SU-DHL-6 (cell line): ENCODE data around the gene OSBPL7.

ENCODE experiments used
- H2AFZ ChIP-seq: fragments of 200-600 bp; sonication (generic); 2 replicates; pipeline ENCODE4 v1.6.1; 2014; ENCODE audit warnings: low read depth, mild to moderate bottlenecking, moderate library complexity, mixed read lengths, antibody characterized with exemption, low read length; ENCODE audit not compliant: severe bottlenecking
- H3F3A ChIP-seq: fragments of 200-600 bp; shearing (Covaris generic); 2 replicates; pipeline ENCODE4 v1.6.0; 2016; ENCODE audit warnings: antibody characterized with exemption, mild to moderate bottlenecking; ENCODE audit not compliant: insufficient read depth
- H3K27ac ChIP-seq: fragments of 200-600 bp; sonication (generic); 2 replicates; pipeline ENCODE4 v1.5.1; 2016; ENCODE audit warnings: low read depth, mild to moderate bottlenecking, low read length, moderate library complexity, mixed read lengths
- H3K27me3 ChIP-seq: fragments of 200-600 bp; sonication (generic), shearing (Covaris generic); 2 replicates; pipeline ENCODE4 v1.6.0; 2014; ENCODE audit warnings: mild to moderate bottlenecking, low read length
- H3K36me3 ChIP-seq: fragments of 200-600 bp; sonication (generic); 2 replicates; pipeline ENCODE4 v1.6.1; 2014; ENCODE audit warnings: mild to moderate bottlenecking, low read length, mixed read lengths
- H3K4me2 ChIP-seq: fragments of 300-600, 200-600 bp; shearing (Covaris generic), sonication (generic); 2 replicates; pipeline ENCODE4 v1.6.0; 2014; ENCODE audit warnings: low read length, low read depth, mild to moderate bottlenecking; ENCODE audit not compliant: poor library complexity, severe bottlenecking
- H3K4me3 ChIP-seq: fragments of 200-600 bp; sonication (generic); 2 replicates; pipeline ENCODE4 v1.5.1; 2014; ENCODE audit warnings: antibody characterized with exemption, low read length, mild to moderate bottlenecking, mixed read lengths; ENCODE audit not compliant: insufficient read depth, poor library complexity, severe bottlenecking
- H3K79me2 ChIP-seq: fragments of 200-600 bp; sonication (generic); 2 replicates; pipeline ENCODE4 v1.6.1; 2014; ENCODE audit warnings: mild to moderate bottlenecking, low read length, moderate library complexity; ENCODE audit not compliant: insufficient read depth
- H3K9ac ChIP-seq: fragments of 200-600 bp; sonication (generic); 2 replicates; pipeline ENCODE4 v1.7.0; 2014; ENCODE audit warnings: mild to moderate bottlenecking, low read length
- H3K9me2 ChIP-seq: fragments of 200-600 bp; sonication (generic); replicated peaks from 2 replicates; pipeline ENCODE4 v1.6.1; 2014; ENCODE audit warnings: low read length; ENCODE audit not compliant: insufficient read depth
- H3K9me3 ChIP-seq: fragments of 200-600 bp; sonication (generic); 2 replicates; pipeline ENCODE4 v1.6.1; 2014; ENCODE audit warnings: low read length, mixed read lengths; ENCODE audit not compliant: insufficient read depth
- H4K20me1 ChIP-seq: fragments of 200-600 bp; sonication (generic); 2 replicates; pipeline ENCODE4 v1.6.1; 2014; ENCODE audit warnings: low read depth, mild to moderate bottlenecking, antibody characterized with exemption, low read length, moderate library complexity, mixed read lengths
- EZH2phosphoT487 ChIP-seq: fragments of 200-600 bp; sonication (generic), shearing (Covaris generic); conservative IDR thresholded peaks from 2 replicates; pipeline ENCODE4 v1.6.1; 2018; ENCODE audit warnings: mild to moderate bottlenecking, antibody characterized with exemption, low read length, moderate library complexity, mixed read lengths
- TF ChIP-seq, protein P1 (sequence below): fragments of 200-600 bp; sonication (generic); IDR thresholded peaks from one replicate; pipeline ENCODE4 v1.5.1; 2017; ENCODE audit warnings: antibody characterized with exemption, mild to moderate bottlenecking, low read length, moderate library complexity; ENCODE audit not compliant: insufficient read depth, poor library complexity, severe bottlenecking

OSBPL7 gene

DNA sequence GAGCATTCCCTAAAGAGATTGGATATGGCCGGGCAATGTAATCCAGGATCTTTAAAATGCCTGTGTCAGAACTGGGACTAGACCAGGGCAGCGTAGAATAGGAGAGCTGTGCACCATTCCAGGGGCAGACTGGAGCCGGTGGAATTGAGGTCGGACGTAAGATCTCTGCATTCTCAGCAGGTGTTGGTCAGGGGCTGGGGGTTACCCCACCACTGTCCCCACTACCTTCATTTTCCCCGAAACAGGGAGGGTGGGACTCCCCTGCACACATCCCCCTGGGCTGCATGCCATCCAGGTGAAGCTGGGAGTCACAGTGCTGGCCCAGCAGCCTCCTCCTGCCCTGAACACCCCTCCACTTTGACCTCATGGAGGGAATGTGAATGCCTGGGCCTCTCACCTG, 17.8 kb downstream of the OSBPL7 start:
- no peak overlapping the region for H2AFZ ChIP-seq
- no peak overlapping the region for H3K4me3 ChIP-seq
- no peak overlapping the region for H3K4me2 ChIP-seq
- H3K27me3 ChIP-seq: no peaks in the 10 kb centered on the region
- no peaks in the 10 kb centered on the region for H3K79me2 ChIP-seq
- no peaks in the 10 kb centered on the region for H3K36me3 ChIP-seq
- no peaks in the 10 kb centered on the region for H3F3A ChIP-seq
- TF ChIP-seq, protein P1, sequence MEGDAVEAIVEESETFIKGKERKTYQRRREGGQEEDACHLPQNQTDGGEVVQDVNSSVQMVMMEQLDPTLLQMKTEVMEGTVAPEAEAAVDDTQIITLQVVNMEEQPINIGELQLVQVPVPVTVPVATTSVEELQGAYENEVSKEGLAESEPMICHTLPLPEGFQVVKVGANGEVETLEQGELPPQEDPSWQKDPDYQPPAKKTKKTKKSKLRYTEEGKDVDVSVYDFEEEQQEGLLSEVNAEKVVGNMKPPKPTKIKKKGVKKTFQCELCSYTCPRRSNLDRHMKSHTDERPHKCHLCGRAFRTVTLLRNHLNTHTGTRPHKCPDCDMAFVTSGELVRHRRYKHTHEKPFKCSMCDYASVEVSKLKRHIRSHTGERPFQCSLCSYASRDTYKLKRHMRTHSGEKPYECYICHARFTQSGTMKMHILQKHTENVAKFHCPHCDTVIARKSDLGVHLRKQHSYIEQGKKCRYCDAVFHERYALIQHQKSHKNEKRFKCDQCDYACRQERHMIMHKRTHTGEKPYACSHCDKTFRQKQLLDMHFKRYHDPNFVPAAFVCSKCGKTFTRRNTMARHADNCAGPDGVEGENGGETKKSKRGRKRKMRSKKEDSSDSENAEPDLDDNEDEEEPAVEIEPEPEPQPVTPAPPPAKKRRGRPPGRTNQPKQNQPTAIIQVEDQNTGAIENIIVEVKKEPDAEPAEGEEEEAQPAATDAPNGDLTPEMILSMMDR: no peak
- TF ChIP-seq EZH2phosphoT487: no peak
- no peak overlapping the region for H3K9ac ChIP-seq
- H3K9me3 ChIP-seq: no peaks in the 10 kb centered on the region
- no peak overlapping the region for H3K27ac ChIP-seq
- no peaks in the 10 kb centered on the region for H4K20me1 ChIP-seq
- H3K9me2 ChIP-seq: no peaks in the 10 kb centered on the region

DNA sequence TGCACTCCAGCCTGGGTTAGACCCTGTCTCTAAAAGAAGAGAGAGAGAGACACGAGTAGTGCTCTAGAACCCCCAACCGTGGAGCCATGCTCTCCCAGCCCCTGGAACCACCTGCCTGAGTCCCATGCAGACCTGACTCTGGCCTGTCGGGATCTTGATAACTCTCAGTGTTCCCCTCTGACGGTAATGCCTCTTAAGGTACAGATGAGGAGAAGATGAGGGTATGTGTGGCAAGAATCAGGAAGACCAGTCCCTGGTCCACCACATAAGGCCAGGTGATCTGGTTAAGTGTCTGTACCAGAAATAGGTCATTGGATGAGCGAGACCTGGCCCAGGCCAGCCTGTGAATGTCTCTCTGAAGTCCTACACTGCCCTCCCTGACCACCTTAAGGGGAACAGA, 18.4 kb downstream of the OSBPL7 start:
- H3K36me3 ChIP-seq: no peaks in the 10 kb centered on the region
- no peak overlapping the region for H3K4me3 ChIP-seq
- no peaks in the 10 kb centered on the region for H3K9me3 ChIP-seq
- H4K20me1 ChIP-seq: no peaks in the 10 kb centered on the region
- no peaks in the 10 kb centered on the region for H3K9me2 ChIP-seq
- no peak overlapping the region for H2AFZ ChIP-seq
- TF ChIP-seq EZH2phosphoT487: no peak
- TF ChIP-seq, protein P1: no peak
- H3K27ac ChIP-seq: no peak overlapping the region
- no peak overlapping the region for H3K9ac ChIP-seq
- H3F3A ChIP-seq: no peaks in the 10 kb centered on the region
- H3K27me3 ChIP-seq: no peaks in the 10 kb centered on the region
- no peaks in the 10 kb centered on the region for H3K79me2 ChIP-seq
- H3K4me2 ChIP-seq: no peak overlapping the region

DNA sequence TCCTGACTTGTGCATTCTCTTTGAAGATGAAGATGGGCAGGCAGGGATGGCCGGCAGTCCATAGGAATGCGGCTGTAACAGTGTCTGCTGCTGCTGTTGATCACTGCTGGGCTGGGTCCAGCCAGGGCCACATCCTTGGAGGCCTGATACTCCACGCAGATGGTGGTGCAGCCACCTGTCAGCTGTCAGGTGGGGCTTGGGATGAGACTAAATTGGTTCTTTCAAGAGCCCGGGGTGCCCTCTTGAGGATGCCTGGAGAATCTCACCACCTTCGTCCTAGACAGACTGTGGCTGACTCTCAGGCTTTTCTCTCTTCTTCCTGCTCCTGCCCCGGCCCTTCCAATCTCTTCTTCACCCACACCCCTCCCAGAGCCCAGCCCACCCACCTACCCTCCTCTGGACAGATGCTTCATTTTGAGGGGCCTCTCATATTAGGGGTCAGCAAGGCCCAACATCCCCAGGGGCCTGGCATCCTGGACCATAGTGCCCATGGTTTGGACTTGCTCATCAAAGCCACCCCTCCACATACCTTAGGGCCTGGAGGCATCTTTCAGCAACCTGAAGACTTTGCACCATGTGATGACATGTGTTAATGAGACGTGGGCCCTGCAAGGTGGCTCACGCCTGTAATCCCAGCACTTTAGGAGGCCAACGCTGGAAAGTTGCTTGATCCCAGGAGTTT, 19.1 kb downstream of the OSBPL7 start:
- TF ChIP-seq, protein P1: peak; percentile 48
- TF ChIP-seq EZH2phosphoT487: no peak
- no peaks in the 10 kb centered on the region for H4K20me1 ChIP-seq
- no peaks in the 10 kb centered on the region for H3K79me2 ChIP-seq
- H3F3A ChIP-seq: no peaks in the 10 kb centered on the region
- H3K9me3 ChIP-seq: no peaks in the 10 kb centered on the region
- H2AFZ ChIP-seq: no peak overlapping the region
- no peaks in the 10 kb centered on the region for H3K36me3 ChIP-seq
- no peak overlapping the region for H3K4me3 ChIP-seq
- no peak overlapping the region for H3K4me2 ChIP-seq
- no peak overlapping the region for H3K27ac ChIP-seq
- H3K9ac ChIP-seq: no peak overlapping the region
- H3K27me3 ChIP-seq: no peaks in the 10 kb centered on the region
- H3K9me2 ChIP-seq: no peaks in the 10 kb centered on the region
